GM23248 (cell line): Measurements from ENCODE around the gene BSDC1. TPM values are rescaled to one million over a fixed set of nuclear protein-coding genes. Genes with fewer than 3 reads are reported as not detected.

ENCODE experiments used
- DNase-seq: peaks from one replicate; pipeline ENCODE4 v3.0.0-alpha.2; 2015
- H2AFZ ChIP-seq: fragments of 200-600 bp; sonication (generic); 2 replicates; pipeline ENCODE4 v1.6.1; 2016; ENCODE audit warnings: antibody characterized with exemption
- H3F3A ChIP-seq: fragments of 200-600 bp; sonication (generic); 2 replicates; pipeline ENCODE4 v1.6.1; 2016; ENCODE audit warnings: mild to moderate bottlenecking, antibody characterized with exemption, mixed run types; ENCODE audit not compliant: insufficient read depth
- H3K27ac ChIP-seq: fragments of 200-600 bp; sonication (generic); 2 replicates; pipeline ENCODE4 v1.5.1; 2016; ENCODE audit warnings: mild to moderate bottlenecking
- H3K27me3 ChIP-seq: fragments of 200-600 bp; sonication (generic); replicated peaks from 2 replicates; pipeline ENCODE4 v1.6.1; 2016; ENCODE audit warnings: mild to moderate bottlenecking; ENCODE audit not compliant: insufficient read depth
- H3K36me3 ChIP-seq: fragments of 200-600 bp; sonication (generic); 2 replicates; pipeline ENCODE4 v1.6.1; 2016; ENCODE audit warnings: low read depth, mild to moderate bottlenecking
- H3K4me1 ChIP-seq: fragments of 200-600 bp; sonication (generic); 2 replicates; pipeline ENCODE4 v1.6.1; 2016; ENCODE audit warnings: mild to moderate bottlenecking; ENCODE audit not compliant: insufficient read depth
- H3K4me2 ChIP-seq: fragments of 200-600 bp; sonication (generic); one replicate; pipeline ENCODE4 v1.6.1; 2016; ENCODE audit warnings: mild to moderate bottlenecking; ENCODE audit not compliant: unreplicated experiment
- H3K4me3 ChIP-seq: fragments of 200-600 bp; sonication (generic); 2 replicates; pipeline ENCODE4 v1.5.1; 2016; ENCODE audit warnings: mild to moderate bottlenecking
- H3K79me2 ChIP-seq: fragments of 200-600 bp; sonication (generic); 2 replicates; pipeline ENCODE4 v1.6.1; 2016; ENCODE audit warnings: mild to moderate bottlenecking; ENCODE audit not compliant: insufficient read depth
- H3K9ac ChIP-seq: fragments of 200-600 bp; sonication (generic); 2 replicates; pipeline ENCODE4 v1.6.1; 2016; ENCODE audit warnings: mild to moderate bottlenecking
- H3K9me2 ChIP-seq: fragments of 200-600 bp; sonication (generic); 2 replicates; pipeline ENCODE4 v1.6.1; 2016; ENCODE audit warnings: mixed run types, mild to moderate bottlenecking, moderate library complexity; ENCODE audit not compliant: insufficient read depth
- H3K9me3 ChIP-seq: fragments of 200-600 bp; sonication (generic); one replicate; pipeline ENCODE4 v1.6.1; 2017; ENCODE audit warnings: low read depth
- H4K20me1 ChIP-seq: fragments of 200-600 bp; sonication (generic); 2 replicates; pipeline ENCODE4 v1.6.0; 2016; ENCODE audit not compliant: insufficient read depth
- EZH2 ChIP-seq: fragments of 200-600 bp; sonication (generic); IDR thresholded peaks from 2 replicates; pipeline ENCODE4 v1.6.1; 2018; ENCODE audit warnings: antibody characterized with exemption, mild to moderate bottlenecking; ENCODE audit not compliant: insufficient read depth, poor library complexity, severe bottlenecking
- EZH2phosphoT487 ChIP-seq: fragments of 200-600 bp; sonication (generic); IDR thresholded peaks from 2 replicates; pipeline ENCODE4 v1.6.1; 2018; ENCODE audit warnings: antibody characterized with exemption, moderate library complexity, mild to moderate bottlenecking, low read depth; ENCODE audit not compliant: insufficient read depth
- WGBS, 2 experiments: methylation state at CpG; one replicate each; pipeline ENCODE4 v1.1.6; 2015 to 2017; ENCODE audit warnings: low lambda C conversion rate in 2 of 2, low coverage in 1 of 2; ENCODE audit errors: missing lambda C conversion rate in 2 of 2; 5-methylcytosine and 5-hydroxymethylcytosine counted together
- in situ Hi-C: fragments of 300-500 bp; cut with MboI; formaldehyde crosslinking; loops from 2 replicates; pipeline ENCODE4 v1.15.0; 2020
- polyA plus RNA-seq: library from polyadenylated mRNA; unstranded; fragments of >200 nt; fragmentation: Nextera tagmentation; extraction: Ambion mirVana; gene quantifications from 2 replicates; pipeline ENCODE4 v1.2.1, GENCODE V29; 2016
- total RNA-seq: library from RNA; depleted of rRNA; stranded (reverse); fragments of >200 nt; shearing (Covaris generic); gene quantifications from 2 replicates; pipeline ENCODE4 v1.2.3, GENCODE V29; 2014

Gene BSDC1
- total and polyA plus RNA-seq, 2 experiments from 2014 or later: 47.8 to 94.9 TPM

DNA sequence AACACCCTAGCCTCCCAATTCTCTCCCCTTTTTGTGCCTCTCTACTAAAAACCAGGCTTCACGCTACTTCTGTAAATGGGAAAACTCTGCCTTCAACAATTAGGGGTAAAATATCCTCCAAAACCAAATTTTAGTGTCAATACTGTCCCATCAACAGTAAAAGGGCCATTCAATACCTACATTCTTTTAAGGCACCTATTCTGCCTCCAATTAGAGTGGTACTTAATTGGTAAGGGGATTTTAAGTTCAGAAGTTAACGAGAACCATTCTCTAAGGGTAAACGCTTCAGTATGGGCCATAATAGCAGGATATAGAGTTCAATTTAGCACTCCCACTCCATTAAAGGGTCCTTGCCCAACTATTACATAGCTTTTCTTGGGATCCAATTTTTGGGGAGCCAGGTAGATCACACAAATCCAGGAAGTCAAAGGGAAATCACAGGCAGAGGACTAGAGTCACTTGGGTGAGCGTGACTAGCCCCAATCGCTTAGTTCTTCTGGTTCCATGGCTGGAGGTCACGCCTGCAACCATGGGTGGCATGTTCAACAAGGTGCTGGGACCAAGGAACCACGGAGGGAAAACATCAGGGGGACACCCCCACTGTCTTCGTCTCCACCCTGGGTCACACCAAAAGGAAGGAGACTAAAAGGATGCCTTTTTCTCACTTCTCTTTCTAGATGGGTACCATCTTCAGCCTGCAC is 20.1 kb upstream of the BSDC1 start:
- no peaks in the 10 kb centered on the region for H3K9me3 ChIP-seq
- TF ChIP-seq EZH2phosphoT487 (no peak), EZH2 (no peak)
- no peaks in the 10 kb centered on the region for H3K4me1 ChIP-seq
- no peak overlapping the region for H3K4me3 ChIP-seq
- no peak overlapping the region for H3K9ac ChIP-seq
- 0 out of 2 replicates have a peak, but pooled peaks cover 3% of the 10 kb centered on the region for H3K27me3 ChIP-seq
- no peak overlapping the region for H2AFZ ChIP-seq
- DNase-seq: no peak
- in situ Hi-C loops: no loop called here
- H4K20me1 ChIP-seq: no peaks in the 10 kb centered on the region
- H3K79me2 ChIP-seq: no peaks in the 10 kb centered on the region
- no peaks in the 10 kb centered on the region for H3K9me2 ChIP-seq
- H3K36me3 ChIP-seq: no peaks in the 10 kb centered on the region
- no peak overlapping the region for H3K4me2 ChIP-seq
- H3F3A ChIP-seq: no peaks in the 10 kb centered on the region
- WGBS, 2 experiments: 37% methylated on average over 8 of the region's 8 CpGs
- H3K27ac ChIP-seq: no peak overlapping the region

DNA sequence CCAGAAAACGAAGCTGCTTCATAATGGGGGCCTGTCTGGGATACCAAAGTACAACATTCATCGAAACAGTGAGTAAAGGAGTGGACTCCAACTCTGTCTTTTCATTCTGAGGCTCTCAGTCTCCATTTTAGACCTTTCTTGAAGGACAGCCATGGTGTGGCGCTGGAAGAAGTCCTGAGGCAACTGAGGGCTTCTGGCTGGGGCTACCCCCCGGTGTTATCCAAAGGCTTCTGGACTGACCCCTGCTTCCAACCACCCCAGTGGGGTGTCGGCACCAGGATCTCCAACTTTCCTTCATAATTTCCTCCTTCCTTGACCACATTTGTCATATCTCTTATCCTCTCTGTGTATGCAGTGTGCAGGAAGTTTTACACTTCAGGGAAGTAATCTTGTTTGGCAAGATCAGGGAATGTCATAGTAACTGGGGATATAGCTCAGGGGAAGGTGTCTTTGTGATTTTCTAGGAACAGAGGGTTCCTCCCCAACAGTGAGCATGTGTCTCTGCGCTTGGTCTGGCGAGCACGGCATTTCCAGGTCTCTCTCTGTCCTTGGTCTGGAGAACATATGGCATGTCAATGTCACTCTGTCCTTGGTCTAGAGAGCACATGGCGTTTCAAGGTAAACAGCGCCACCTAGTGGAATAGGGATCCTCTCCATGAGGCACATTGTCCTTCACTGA is 19.4 kb upstream of the BSDC1 start:
- Histone ChIP-seq H3K27ac (no peak overlapping the region), H3F3A (no peaks in the 10 kb centered on the region), H4K20me1 (no peaks in the 10 kb centered on the region), H3K4me1 (no peaks in the 10 kb centered on the region), H3K4me3 (no peak overlapping the region), H3K9me3 (no peaks in the 10 kb centered on the region), H3K4me2 (no peak overlapping the region), H3K9ac (no peak overlapping the region), H2AFZ (no peak overlapping the region), H3K27me3 (0 out of 2 replicates have a peak, but pooled peaks cover 3% of the 10 kb centered on the region), H3K9me2 (no peaks in the 10 kb centered on the region), H3K36me3 (no peaks in the 10 kb centered on the region), H3K79me2 (no peaks in the 10 kb centered on the region)
- 25 to 26% methylated on average over 10 of the region's 10 CpGs for WGBS, 2 experiments
- peak; percentile 75 for DNase-seq
- TF ChIP-seq EZH2phosphoT487 (no peak), EZH2 (no peak)
- in situ Hi-C loops: no loop called here

DNA sequence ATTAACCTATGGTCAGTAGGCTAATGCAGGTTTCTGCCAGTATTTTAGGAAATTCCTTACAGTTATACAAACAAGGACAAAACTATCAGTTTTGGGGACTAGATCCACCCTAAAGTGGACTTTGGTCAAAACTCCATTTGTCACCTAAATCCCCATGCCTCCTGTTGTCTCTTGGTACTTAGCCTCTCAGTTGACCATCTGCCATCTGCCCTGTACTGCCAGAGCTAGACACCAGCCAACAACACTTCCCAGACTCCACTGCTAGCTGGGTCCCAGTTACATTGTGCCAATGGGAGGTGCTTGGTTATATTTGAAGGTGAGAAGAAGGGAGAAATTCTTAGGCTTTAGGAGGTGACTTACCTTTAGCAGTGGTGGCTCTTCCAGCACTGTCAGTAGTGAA is 17.0 kb upstream of the BSDC1 start:
- Histone ChIP-seq H3K9me3 (no peaks in the 10 kb centered on the region), H3K36me3 (no peaks in the 10 kb centered on the region), H3K27ac (no peak overlapping the region), H3F3A (no peaks in the 10 kb centered on the region), H3K27me3 (no peaks in the 10 kb centered on the region), H3K4me1 (no peaks in the 10 kb centered on the region), H3K4me3 (no peak overlapping the region), H3K79me2 (no peaks in the 10 kb centered on the region), H4K20me1 (no peaks in the 10 kb centered on the region), H3K9me2 (no peaks in the 10 kb centered on the region), H3K4me2 (no peak overlapping the region), H3K9ac (no peak overlapping the region), H2AFZ (no peak overlapping the region)
- in situ Hi-C loops: no loop called here
- TF ChIP-seq EZH2phosphoT487 (no peak), EZH2 (no peak)
- DNase-seq: no peak

DNA sequence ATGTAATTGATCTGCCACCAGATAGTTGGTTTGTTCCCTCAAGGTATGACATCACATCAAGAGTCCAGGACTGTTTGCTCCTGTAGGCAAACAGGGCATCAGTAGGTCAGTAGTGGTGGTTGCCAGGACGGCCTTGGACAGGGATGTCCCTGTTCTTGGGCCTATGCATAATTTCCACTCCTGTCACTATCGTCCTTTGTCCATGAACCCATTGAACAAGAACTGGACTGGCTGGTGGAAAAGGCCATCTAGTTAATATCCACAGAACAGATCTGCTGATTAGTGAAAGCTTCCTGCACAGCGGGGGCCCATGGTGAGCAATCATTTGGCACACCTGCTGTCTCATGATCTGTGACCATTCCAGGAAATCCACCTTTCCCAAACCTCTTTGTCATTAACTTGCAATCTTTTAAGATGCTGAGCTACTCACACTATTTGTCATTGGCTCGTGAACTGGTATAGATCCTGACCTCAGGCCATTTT is 12.4 kb upstream of the BSDC1 start:
- Histone ChIP-seq H3K36me3 (no peaks in the 10 kb centered on the region), H3K9me2 (no peaks in the 10 kb centered on the region), H3K79me2 (no peaks in the 10 kb centered on the region), H3K4me1 (no peaks in the 10 kb centered on the region), H3K9me3 (no peaks in the 10 kb centered on the region), H3K4me3 (no peak overlapping the region), H4K20me1 (no peaks in the 10 kb centered on the region), H3K9ac (no peak overlapping the region), H3K27me3 (no peaks in the 10 kb centered on the region), H3F3A (peaks cover 5% of the 10 kb centered on the region; the same call in 1 of the 2 replicates), H3K27ac (no peak overlapping the region), H3K4me2 (no peak overlapping the region), H2AFZ (no peak overlapping the region)
- no peak for DNase-seq
- in situ Hi-C loops: no loop called here
- WGBS, 2 experiments: 83% methylated on average over 4 of the region's 4 CpGs
- no peak for TF ChIP-seq EZH2
- TF ChIP-seq EZH2phosphoT487: no peak
